Gastrocnemius medialis (tissue), 4 donors: ENCODE measurements around the gene TINCR.

ENCODE experiments used
- CTCF ChIP-seq, 5 experiments: fragments of 450-650 bp in 3 of 5; fragments of 200-600 bp in 2 of 5; sonication (generic) in 2 of 5; IDR thresholded peaks in 4 of 5; conservative IDR thresholded peaks in 1 of 5; 1 replicate in 4 of 5; 2 replicates in 1 of 5; pipeline ENCODE4 v1.5.1; 2016 to 2019; ENCODE audit warnings: antibody characterized with exemption in 5 of 5, mild to moderate bottlenecking in 3 of 5, moderate library complexity in 3 of 5
- POLR2A ChIP-seq, 2 donors: fragments of 450-650 bp; IDR thresholded peaks; one replicate each; pipeline ENCODE4 v1.6.1; 2017; ENCODE audit warnings: antibody characterized with exemption in 2 of 2, mild to moderate bottlenecking in 2 of 2, moderate library complexity in 2 of 2

DNA sequence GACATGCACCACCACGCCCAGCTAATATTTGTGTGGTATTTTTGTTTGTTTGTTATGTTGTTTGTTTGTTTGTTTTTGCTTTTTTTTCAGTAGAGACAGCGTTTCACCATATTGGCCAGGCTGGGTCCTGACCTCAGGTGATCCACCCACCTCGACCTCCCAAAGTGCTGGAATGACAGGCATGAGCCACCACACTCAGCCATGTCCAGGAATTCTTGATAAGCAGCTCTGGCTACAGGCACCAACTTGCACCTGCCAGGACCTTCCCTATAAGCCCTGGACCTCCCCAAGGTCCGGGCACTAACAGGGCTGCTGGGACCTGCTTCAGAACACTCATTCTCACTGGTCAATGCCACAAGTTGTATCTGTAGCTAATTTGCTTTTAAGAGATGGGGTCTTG lies 48.7 kb downstream of the TINCR start:
- no peak for TF ChIP-seq CTCF (IDR thresholded peaks at IDR 0.05 in 4 of 5, conservative IDR thresholded peaks at IDR 0.05 in 1 of 5)
- no peak for TF ChIP-seq POLR2A (IDR thresholded peaks at IDR 0.05)
